ENCODE data around the gene MUC15.

- TF ChIP-seq, protein P1, sequence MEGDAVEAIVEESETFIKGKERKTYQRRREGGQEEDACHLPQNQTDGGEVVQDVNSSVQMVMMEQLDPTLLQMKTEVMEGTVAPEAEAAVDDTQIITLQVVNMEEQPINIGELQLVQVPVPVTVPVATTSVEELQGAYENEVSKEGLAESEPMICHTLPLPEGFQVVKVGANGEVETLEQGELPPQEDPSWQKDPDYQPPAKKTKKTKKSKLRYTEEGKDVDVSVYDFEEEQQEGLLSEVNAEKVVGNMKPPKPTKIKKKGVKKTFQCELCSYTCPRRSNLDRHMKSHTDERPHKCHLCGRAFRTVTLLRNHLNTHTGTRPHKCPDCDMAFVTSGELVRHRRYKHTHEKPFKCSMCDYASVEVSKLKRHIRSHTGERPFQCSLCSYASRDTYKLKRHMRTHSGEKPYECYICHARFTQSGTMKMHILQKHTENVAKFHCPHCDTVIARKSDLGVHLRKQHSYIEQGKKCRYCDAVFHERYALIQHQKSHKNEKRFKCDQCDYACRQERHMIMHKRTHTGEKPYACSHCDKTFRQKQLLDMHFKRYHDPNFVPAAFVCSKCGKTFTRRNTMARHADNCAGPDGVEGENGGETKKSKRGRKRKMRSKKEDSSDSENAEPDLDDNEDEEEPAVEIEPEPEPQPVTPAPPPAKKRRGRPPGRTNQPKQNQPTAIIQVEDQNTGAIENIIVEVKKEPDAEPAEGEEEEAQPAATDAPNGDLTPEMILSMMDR (IDR thresholded peaks at IDR 0.05) = no peak
- TF ChIP-seq EZH2 (IDR thresholded peaks at IDR 0.05; ENCODE audit: borderline replicate concordance, insufficient read depth, low read depth, low read length, poor library complexity, severe bottlenecking) = no peak
Measured at GRCh38 chr11:26593691-26594090, 21.6 kb upstream of the MUC15 start.

All from B cell (primary cell).